Endothelial cell of umbilical vein (primary cell): ENCODE measurements around the gene ARL5B. TPM values are rescaled to one million over a fixed set of nuclear protein-coding genes. Genes with fewer than 3 reads are reported as not detected.

Experiments used
- BruUV-seq: library from RNA; stranded (reverse); fragments of 400-500 nt; replicated peaks from 2 replicates; lab custom pipeline; 2021; lab: Mats Ljungman, UMichigan
- CTCF ChIA-PET: fragments of 300-600, 350-600 bp; sonication (Branson Sonifier 250); formaldehyde crosslinking; loops from one replicate; lab custom pipeline; 2021; ENCODE audit warnings: antibody characterized with exemption, inconsistent platforms; lab: Charles Lee
- POLR2A ChIA-PET: fragments of 300-600, 350-600 bp; sonication (Branson Sonifier 250); formaldehyde crosslinking; loops from one replicate; lab custom pipeline; 2021; ENCODE audit warnings: antibody characterized with exemption, inconsistent platforms; lab: Charles Lee
- DNase-seq: peaks from one replicate; pipeline ENCODE4 v3.0.0-alpha.2; 2011; ENCODE audit warnings: low read depth, low spot score
- FAIRE-seq: peaks from 2 replicates; lab custom pipeline; 2011; peaks lifted over from hg19 to GRCh38; lab: Jason Lieb, UNC
- H2AFZ ChIP-seq: 2 replicates; pipeline ENCODE4 v1.6.0; 2012; ENCODE audit warnings: low read depth, low read length, control low read depth, inconsistent platforms
- H3K27ac ChIP-seq: 2 replicates; pipeline ENCODE4 v1.5.1; 2011; ENCODE audit warnings: low read depth, mild to moderate bottlenecking, control low read depth, low read length, moderate library complexity; ENCODE audit not compliant: insufficient read depth
- H3K27me3 ChIP-seq, 2 experiments: 2 replicates each; pipeline versions ENCODE4 v1.6.0 to v1.6.1; 2011; ENCODE audit warnings: low read length in 2 of 2, mixed read lengths in 1 of 2; ENCODE audit not compliant: control insufficient read depth in 2 of 2, insufficient read depth in 2 of 2
- H3K36me3 ChIP-seq, 2 experiments: 2 replicates in 1 of 2; 3 replicates in 1 of 2; pipeline ENCODE4 v1.5.1; 2011; ENCODE audit warnings: low read length in 2 of 2, mild to moderate bottlenecking in 1 of 2, moderate library complexity in 1 of 2; ENCODE audit not compliant: control insufficient read depth in 2 of 2, insufficient read depth in 2 of 2; ENCODE audit errors: extremely low read depth in 1 of 2
- H3K4me1 ChIP-seq: 3 replicates; pipeline ENCODE4 v1.5.1; 2011; ENCODE audit warnings: mild to moderate bottlenecking, low read length; ENCODE audit not compliant: control insufficient read depth, insufficient read depth; ENCODE audit errors: extremely low read depth
- H3K4me2 ChIP-seq: 2 replicates; pipeline ENCODE4 v1.6.1; 2011; ENCODE audit warnings: low read length, control low read depth, mixed read lengths; ENCODE audit not compliant: insufficient read depth
- H3K4me3 ChIP-seq, 3 experiments: fragments of 200-600 bp in 1 of 3; sonication (generic), shearing (Covaris generic) in 1 of 3; replicated peaks in 1 of 3; 2 replicates each; pipeline ENCODE4 v1.5.1; 2011 to 2016; ENCODE audit warnings: control low read depth in 3 of 3, low read length in 3 of 3, mild to moderate bottlenecking in 2 of 3, inconsistent platforms in 1 of 3, low read depth in 1 of 3, moderate library complexity in 1 of 3; ENCODE audit not compliant: insufficient read depth in 1 of 3
- H3K79me2 ChIP-seq: 2 replicates; pipeline ENCODE4 v1.6.0; 2012; ENCODE audit warnings: low read length, inconsistent platforms; ENCODE audit not compliant: control insufficient read depth, insufficient read depth
- H3K9ac ChIP-seq: replicated peaks from 2 replicates; pipeline ENCODE3; 2011; ENCODE audit warnings: low read length, control low read depth; ENCODE audit not compliant: insufficient read depth; ENCODE audit errors: extremely low read depth
- H3K9me1 ChIP-seq: replicated peaks from 3 replicates; pipeline ENCODE4 v1.6.0; 2011; ENCODE audit warnings: mild to moderate bottlenecking, low read length; ENCODE audit not compliant: control insufficient read depth, insufficient read depth; ENCODE audit errors: extremely low read depth
- H3K9me3 ChIP-seq: replicated peaks from 2 replicates; pipeline ENCODE4 v1.5.1; 2012; ENCODE audit warnings: low read length, inconsistent platforms; ENCODE audit not compliant: control insufficient read depth, insufficient read depth
- H4K20me1 ChIP-seq: replicated peaks from 2 replicates; pipeline ENCODE3; 2011; ENCODE audit warnings: mild to moderate bottlenecking, low read length; ENCODE audit not compliant: control insufficient read depth, insufficient read depth; ENCODE audit errors: extremely low read depth
- CTCF ChIP-seq, 2 donors: IDR thresholded peaks; 1 replicate in 1 of 2; 2 replicates in 1 of 2; pipeline ENCODE4 v1.5.1; 2011; ENCODE audit warnings: low read length in 2 of 2, mild to moderate bottlenecking in 2 of 2, moderate library complexity in 2 of 2, control low read depth in 1 of 2, inconsistent platforms in 1 of 2, low read depth in 1 of 2; ENCODE audit not compliant: insufficient read depth in 1 of 2; ENCODE audit errors: extremely low read depth in 1 of 2
- EZH2 ChIP-seq: IDR thresholded peaks from 2 replicates; pipeline ENCODE4 v1.6.1; 2012; ENCODE audit warnings: borderline replicate concordance, low read depth, mild to moderate bottlenecking, moderate library complexity, low read length, inconsistent platforms; ENCODE audit not compliant: severe bottlenecking
- FOS ChIP-seq: IDR thresholded peaks from 2 replicates; pipeline ENCODE4 v1.6.1; 2011; ENCODE audit warnings: mild to moderate bottlenecking, low read length, moderate library complexity, borderline replicate concordance; ENCODE audit not compliant: insufficient read depth
- GATA2 ChIP-seq: IDR thresholded peaks from 2 replicates; pipeline ENCODE4 v1.7.0; 2011; ENCODE audit warnings: low read depth, mild to moderate bottlenecking, moderate library complexity, mixed read lengths, low read length; ENCODE audit not compliant: insufficient read length, insufficient read depth
- JUN ChIP-seq: IDR thresholded peaks from 2 replicates; pipeline ENCODE4 v1.6.1; 2011; ENCODE audit warnings: borderline replicate concordance, low read depth; ENCODE audit not compliant: insufficient read length, insufficient read depth
- MAX ChIP-seq: IDR thresholded peaks from 2 replicates; pipeline ENCODE4 v1.6.1; 2011; ENCODE audit not compliant: insufficient read depth, insufficient read length
- MYC ChIP-seq: IDR thresholded peaks from one replicate; pipeline ENCODE4 v1.6.1; 2011; ENCODE audit warnings: mild to moderate bottlenecking, low read depth, low read length
- POLR2A ChIP-seq: IDR thresholded peaks from 2 replicates; pipeline ENCODE4 v1.6.1; 2012; ENCODE audit warnings: low read depth, mild to moderate bottlenecking, control low read depth, low read length
- POLR2AphosphoS5 ChIP-seq: IDR thresholded peaks from 2 replicates; pipeline ENCODE4 v1.6.1; 2012; ENCODE audit warnings: low read depth, mild to moderate bottlenecking, control low read depth, low read length, moderate library complexity; ENCODE audit not compliant: insufficient read depth
- dilution Hi-C: fragments of 300-500 bp; cut with MboI; formaldehyde crosslinking; loops from one replicate; pipeline ENCODE4 v1.15.0; 2019; ENCODE audit warnings: low sequenced_read_pairs; ENCODE audit not compliant: extremely low pct_ligation_motif_present
- intact Hi-C: fragments of 100-400 bp; cut with micrococcal nuclease; formaldehyde crosslinking; loops from one replicate; pipeline ENCODE4 v1.10.0; 2022
- polyA plus RNA-seq, 4 experiments: library from polyadenylated mRNA; depleted of rRNA in 3 of 4; stranded (reverse) in 3 of 4; unstranded in 1 of 4; fragments of >200 nt; gene quantifications; 2 replicates each; pipeline versions ENCODE4 v1.2.1 to v1.2.3, GENCODE V29; 2011 to 2012; ENCODE audit warnings: missing spikeins in 1 of 4
- total RNA-seq: library from RNA; stranded (reverse); gene quantifications from 2 replicates; pipeline ENCODE4 v1.2.3, GENCODE V29; 2021

The ARL5B gene
- total and polyA plus RNA-seq, 2 donors (not counting 3 experiments of a cell fraction or from before 2014, with no cell fraction given): 5.1 to 19.1 TPM

- Histone ChIP-seq H3K79me2 (no peaks in the 10 kb centered on the region), H3K27me3 (no peaks in the 10 kb centered on the region), H3K9me1 (no peaks in the 10 kb centered on the region), H4K20me1 (no peaks in the 10 kb centered on the region), H3K4me1 (no peaks in the 10 kb centered on the region), H3K36me3 (no peaks in the 10 kb centered on the region), H3K4me3 (no peak overlapping the region), H3K27ac (no peak overlapping the region), H3K9me3 (no peaks in the 10 kb centered on the region), H3K4me2 (no peak overlapping the region), H2AFZ (no peak overlapping the region), H3K9ac (no peak overlapping the region)
- ChIA-PET POLR2A (no interaction called here), CTCF (interaction anchor here (1.0 kb wide), 1 partner anchor 15 kb away, joined by 3 read pairs; no protein-coding TSS in a partner anchor)
- no peak for DNase-seq
- TF ChIP-seq JUN (no peak), POLR2A (no peak), MAX (no peak), EZH2 (no peak), POLR2AphosphoS5 (no peak), CTCF (IDR thresholded peaks at IDR 0.05; ENCODE audit: extremely low read depth in 1 of 2, insufficient read depth in 1 of 2, low read depth in 1 of 2, low read length in 2 of 2) (no peak), FOS (no peak), MYC (no peak), GATA2 (no peak)
- intact Hi-C loops: no loop called here
- no TSS peak for BruUV-seq
- no peak for FAIRE-seq
- dilution Hi-C loops: no loop called here
Measured at GRCh38 chr10:18690541-18690940, 31.3 kb downstream of the ARL5B start.
